Measurements from ENCODE around the gene AK3.

The AK3 gene

DNA sequence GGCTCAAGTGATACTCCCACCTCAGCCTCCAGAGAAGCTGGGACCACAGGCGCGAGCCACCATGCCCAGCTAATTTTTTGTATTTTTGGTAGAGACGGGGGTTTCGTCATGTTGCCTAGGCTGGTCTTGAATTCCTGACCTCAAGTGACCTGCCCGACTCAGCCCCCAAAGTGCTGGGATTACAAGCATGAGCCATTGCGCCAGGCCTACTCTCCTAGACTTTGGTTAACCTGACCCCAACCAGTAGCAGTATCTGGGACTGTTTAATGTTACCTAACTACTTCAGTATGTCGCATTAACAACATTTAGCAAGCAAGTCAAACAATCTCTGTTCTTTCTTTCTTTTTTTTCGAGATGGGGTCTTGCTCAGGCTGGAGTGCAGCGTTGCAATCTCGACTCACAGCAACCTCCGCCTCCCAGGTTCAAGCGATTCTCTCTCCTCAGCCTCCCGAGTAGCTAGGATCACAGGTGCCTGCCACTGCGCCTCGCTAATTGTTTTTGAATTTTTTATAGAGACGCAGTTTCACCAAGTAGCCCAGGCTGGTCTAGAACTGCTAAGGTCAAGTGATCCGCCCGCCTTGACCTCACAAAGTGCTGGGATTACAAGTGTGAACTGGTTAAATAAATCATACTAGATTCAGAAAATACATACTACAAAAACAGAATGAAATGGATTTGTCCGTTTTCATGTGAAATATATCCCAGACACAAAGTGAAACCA is 2.0 kb downstream of the AK3 start:
- Mint-ChIP-seq H3K36me3 (ENCODE audit: low read depth) (peaks cover 8% of the 10 kb centered on the region), H3K27ac (peak overlapping the region; percentile 6), H3K27me3 (ENCODE audit: low read depth) (no peaks in the 10 kb centered on the region), H3K4me1 (ENCODE audit: low read depth) (peaks cover 31% of the 10 kb centered on the region), H3K9me3 (no peaks in the 10 kb centered on the region), H3K4me3 (peak overlapping the region; percentile 91)

DNA sequence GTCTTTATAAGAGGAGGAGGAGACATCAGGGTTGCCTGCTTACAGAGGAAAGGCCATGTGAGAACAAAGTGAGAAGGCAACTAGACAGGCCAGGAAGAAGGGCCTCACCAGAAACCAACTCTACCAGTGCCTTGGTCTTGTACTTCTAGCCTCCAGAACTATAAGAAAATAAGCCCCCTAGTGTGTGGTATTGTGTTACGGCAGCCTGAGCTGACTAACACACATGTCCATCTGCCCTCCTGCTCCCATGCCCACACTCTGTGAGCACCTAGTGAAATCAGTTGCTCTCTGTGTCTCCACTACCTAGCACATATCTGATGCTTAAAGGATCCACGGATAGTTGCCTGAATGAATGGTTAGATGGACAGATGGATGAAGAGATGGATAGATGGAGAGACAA is 6.9 kb downstream of the AK3 start:
- H3K36me3 Mint-ChIP-seq (ENCODE audit: low read depth): peaks cover 12% of the 10 kb centered on the region
- peaks cover 23% of the 10 kb centered on the region for H3K4me1 Mint-ChIP-seq (ENCODE audit: low read depth)
- H3K4me3 Mint-ChIP-seq: no peak overlapping the region
- H3K9me3 Mint-ChIP-seq: no peaks in the 10 kb centered on the region
- no peak overlapping the region for H3K27ac Mint-ChIP-seq
- H3K27me3 Mint-ChIP-seq (ENCODE audit: low read depth): no peaks in the 10 kb centered on the region

DNA sequence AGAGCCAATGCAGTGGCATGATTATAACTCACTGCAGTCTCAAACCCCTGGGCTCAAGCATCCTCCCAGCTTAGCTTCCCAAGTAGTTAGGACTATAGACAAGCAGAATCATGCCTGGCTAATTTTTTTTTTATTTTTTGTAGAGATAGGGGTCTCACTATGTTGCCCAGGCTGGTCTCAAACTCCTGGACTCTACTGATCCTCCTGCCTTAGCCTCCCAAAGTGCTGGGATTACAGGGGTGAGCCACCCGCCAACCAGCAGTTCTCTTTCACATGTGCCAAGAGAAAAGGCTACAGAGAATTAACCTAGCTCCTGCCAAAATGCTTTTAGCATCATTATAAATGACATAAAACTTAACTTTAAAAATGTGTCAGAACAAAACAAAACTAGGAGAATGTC is 8.1 kb downstream of the AK3 start:
- H3K9me3 Mint-ChIP-seq: no peaks in the 10 kb centered on the region
- H3K27ac Mint-ChIP-seq: no peak overlapping the region
- peaks cover 12% of the 10 kb centered on the region for H3K36me3 Mint-ChIP-seq (ENCODE audit: low read depth)
- no peak overlapping the region for H3K4me3 Mint-ChIP-seq
- peaks cover 20% of the 10 kb centered on the region for H3K4me1 Mint-ChIP-seq (ENCODE audit: low read depth)
- no peaks in the 10 kb centered on the region for H3K27me3 Mint-ChIP-seq (ENCODE audit: low read depth)

DNA sequence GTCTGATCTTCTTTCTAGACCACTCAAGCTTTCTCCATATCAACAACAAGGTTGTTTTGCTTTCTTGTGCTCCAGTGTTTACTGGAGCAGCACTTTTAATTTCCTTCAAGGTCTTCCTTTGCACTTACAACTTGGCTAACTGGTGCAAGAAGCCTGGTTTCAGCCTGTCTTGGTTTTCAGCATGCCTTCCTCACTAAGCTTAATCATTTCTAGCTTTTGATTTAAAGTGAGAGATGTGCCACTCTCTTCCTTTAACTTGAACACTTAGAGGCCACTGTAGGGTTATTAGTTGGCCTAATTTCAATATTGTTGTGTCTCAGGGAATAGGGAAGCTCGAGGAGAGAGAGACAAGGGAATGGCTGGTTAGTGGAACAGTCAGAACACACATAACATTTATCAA is 13.4 kb downstream of the AK3 start:
- peaks cover 17% of the 10 kb centered on the region for H3K4me1 Mint-ChIP-seq (ENCODE audit: low read depth)
- peaks cover 23% of the 10 kb centered on the region for H3K36me3 Mint-ChIP-seq (ENCODE audit: low read depth)
- no peaks in the 10 kb centered on the region for H3K27me3 Mint-ChIP-seq (ENCODE audit: low read depth)
- H3K9me3 Mint-ChIP-seq: no peaks in the 10 kb centered on the region
- no peak overlapping the region for H3K4me3 Mint-ChIP-seq
- no peak overlapping the region for H3K27ac Mint-ChIP-seq

DNA sequence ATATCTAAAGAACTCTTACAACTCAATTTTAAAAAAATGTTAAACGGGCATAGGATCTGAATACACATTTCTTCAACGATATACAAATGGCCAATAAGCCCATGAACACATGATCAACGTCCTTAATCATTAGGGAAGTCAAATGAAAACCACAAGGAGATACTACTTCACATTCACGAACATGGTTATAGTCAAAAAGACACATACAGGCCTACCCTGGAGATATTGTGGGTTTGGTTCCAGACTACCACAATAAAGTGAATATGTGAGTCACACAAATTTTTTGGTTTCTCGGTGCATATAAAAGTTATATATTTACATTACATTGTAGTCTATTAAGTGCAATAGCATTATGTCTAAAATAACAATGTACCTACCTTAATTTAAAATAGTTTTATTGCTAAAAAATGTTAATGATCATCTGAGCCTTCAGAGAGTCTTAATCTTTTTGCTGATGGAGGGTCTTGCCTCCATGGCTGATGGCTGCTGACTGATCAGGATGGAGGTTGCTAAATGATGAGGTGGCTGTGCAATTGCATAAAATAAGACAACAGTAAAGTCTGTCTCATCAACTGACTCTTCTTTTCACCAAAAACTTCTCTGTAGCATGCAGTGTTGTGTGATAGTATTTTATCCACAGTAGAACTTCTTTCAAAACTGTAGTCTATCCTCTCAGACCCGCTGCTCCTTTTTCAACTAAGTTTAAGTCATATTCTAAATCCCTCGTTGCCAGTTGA is 15.1 kb downstream of the AK3 start:
- Mint-ChIP-seq H3K9me3 (no peaks in the 10 kb centered on the region), H3K4me1 (ENCODE audit: low read depth) (peaks cover 17% of the 10 kb centered on the region), H3K27ac (no peak overlapping the region), H3K4me3 (no peak overlapping the region), H3K27me3 (ENCODE audit: low read depth) (no peaks in the 10 kb centered on the region), H3K36me3 (ENCODE audit: low read depth) (peaks cover 23% of the 10 kb centered on the region)

DNA sequence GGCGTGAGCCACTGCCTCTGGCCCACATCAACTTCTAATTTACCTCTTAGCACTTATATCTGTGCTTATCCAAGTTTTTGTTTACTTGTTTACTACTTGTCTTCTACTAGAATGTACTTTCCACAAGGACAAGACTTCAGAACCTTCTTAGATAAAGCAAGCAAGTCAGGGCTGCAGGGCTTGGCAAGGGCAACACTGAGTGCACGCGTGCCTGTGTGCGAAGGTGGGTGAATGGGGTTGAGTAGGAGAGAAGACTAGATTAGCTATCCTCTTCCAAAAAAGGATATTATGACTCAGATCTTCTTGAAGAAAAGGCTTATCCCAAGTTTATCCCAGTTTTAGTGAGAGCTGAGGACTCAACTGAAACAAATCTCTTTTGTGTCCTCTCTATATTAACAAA is 19.3 kb downstream of the AK3 start:
- Mint-ChIP-seq H3K36me3 (ENCODE audit: low read depth) (peaks cover 31% of the 10 kb centered on the region), H3K27ac (no peak overlapping the region), H3K27me3 (ENCODE audit: low read depth) (no peaks in the 10 kb centered on the region), H3K4me1 (ENCODE audit: low read depth) (peaks cover 10% of the 10 kb centered on the region), H3K4me3 (no peak overlapping the region), H3K9me3 (no peaks in the 10 kb centered on the region)

DNA sequence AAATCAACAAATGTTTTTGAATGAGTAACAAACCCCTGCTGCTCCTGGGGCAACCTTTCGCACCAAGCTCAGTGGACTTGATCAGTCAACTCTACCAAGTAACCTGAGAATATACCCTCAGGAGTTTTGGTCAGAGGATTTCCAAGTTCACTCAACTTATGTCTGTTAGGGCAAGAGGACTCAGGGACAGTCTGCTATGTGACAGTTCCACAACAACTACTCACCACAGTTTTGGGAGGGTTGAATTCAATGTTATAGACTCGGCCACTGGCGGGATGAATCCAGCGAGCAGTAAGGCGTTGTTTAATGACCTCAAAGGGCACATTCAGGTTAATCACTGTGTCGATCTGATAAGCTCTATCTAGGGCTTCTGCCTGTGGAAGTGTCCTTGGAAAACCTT is 22.1 kb downstream of the AK3 start:
- H3K27ac Mint-ChIP-seq: peak overlapping the region; percentile 9
- no peaks in the 10 kb centered on the region for H3K27me3 Mint-ChIP-seq (ENCODE audit: low read depth)
- no peaks in the 10 kb centered on the region for H3K4me1 Mint-ChIP-seq (ENCODE audit: low read depth)
- no peaks in the 10 kb centered on the region for H3K9me3 Mint-ChIP-seq
- no peak overlapping the region for H3K4me3 Mint-ChIP-seq
- peaks cover 29% of the 10 kb centered on the region for H3K36me3 Mint-ChIP-seq (ENCODE audit: low read depth)

DNA sequence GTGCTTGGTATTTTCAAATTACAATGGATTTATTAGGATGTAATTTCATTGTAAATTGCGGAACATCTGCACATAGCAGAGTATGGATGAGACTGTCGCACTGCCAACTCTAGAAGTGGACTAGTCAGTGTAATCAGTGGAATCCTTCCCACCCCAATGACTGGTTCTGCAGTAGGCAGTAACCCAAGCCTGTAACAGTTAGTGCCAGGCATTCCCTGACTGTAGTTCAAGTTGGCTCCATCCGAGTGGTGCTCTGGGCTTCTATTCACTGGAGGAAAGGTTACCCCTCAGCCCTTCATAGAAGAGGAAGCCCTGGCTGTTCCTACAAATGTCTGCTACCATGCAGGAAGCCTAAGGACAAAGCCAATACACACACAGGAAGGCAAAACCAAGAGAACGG is 23.2 kb downstream of the AK3 start:
- Mint-ChIP-seq H3K4me1 (ENCODE audit: low read depth) (no peaks in the 10 kb centered on the region), H3K36me3 (ENCODE audit: low read depth) (peaks cover 32% of the 10 kb centered on the region), H3K9me3 (no peaks in the 10 kb centered on the region), H3K27ac (no peak overlapping the region), H3K27me3 (ENCODE audit: low read depth) (no peaks in the 10 kb centered on the region), H3K4me3 (no peak overlapping the region)

DNA sequence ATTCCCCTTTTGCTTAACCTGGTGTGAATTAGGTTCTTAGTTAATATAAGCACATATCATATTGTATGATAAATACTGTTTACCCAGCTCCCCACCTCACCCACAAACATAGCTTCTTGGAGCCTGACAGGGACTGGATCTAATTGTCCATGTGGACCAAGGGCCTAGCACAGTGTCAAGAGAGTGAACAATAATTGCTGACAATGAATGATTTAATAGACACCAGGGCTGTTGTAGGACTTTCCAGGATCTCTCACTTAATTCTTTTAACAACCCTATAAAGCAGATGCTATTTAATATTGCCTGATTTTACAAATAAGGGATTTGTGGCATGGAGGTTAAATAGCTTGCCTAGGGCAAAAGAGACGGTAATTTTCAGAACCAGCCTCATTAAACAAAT is 24.8 kb downstream of the AK3 start:
- H3K27ac Mint-ChIP-seq: no peak overlapping the region
- H3K27me3 Mint-ChIP-seq (ENCODE audit: low read depth): no peaks in the 10 kb centered on the region
- H3K9me3 Mint-ChIP-seq: no peaks in the 10 kb centered on the region
- no peaks in the 10 kb centered on the region for H3K4me1 Mint-ChIP-seq (ENCODE audit: low read depth)
- no peak overlapping the region for H3K4me3 Mint-ChIP-seq
- peaks cover 36% of the 10 kb centered on the region for H3K36me3 Mint-ChIP-seq (ENCODE audit: low read depth)

DNA sequence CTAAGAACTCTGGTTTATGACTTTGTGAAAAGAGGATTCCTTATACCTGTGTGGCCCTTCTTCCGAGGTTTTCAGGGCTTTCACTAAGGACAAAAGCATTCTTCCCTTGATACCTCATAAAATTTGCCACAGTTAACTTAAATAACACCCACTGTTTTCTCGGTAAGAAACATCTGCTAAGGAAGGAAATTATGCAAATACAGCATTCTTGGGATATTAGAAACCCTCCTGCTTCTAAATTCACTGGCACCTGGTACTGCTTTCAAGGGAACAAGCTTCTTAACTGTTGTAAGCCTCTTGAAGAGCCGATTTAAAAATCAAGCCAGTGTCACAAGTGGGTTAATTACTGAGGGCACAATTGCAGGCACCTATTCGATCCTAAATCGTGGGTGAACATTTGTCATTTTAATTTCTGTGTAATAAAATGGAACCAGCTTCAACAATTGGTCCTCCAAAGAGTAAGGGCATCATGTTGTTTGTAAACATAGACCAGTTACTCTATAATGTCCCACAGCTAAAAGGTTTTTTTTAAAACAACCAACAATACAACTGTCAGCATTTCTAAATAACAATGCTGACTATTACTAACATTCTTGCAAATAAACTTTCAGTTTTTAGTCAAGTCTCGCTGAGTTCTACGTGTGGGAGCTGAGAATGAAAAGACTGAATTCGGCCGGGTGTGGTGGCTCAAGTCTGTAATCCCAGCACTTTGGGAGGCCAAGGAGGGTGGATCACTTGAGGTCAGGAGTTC is 26.6 kb downstream of the AK3 start:
- Mint-ChIP-seq H3K9me3 (no peaks in the 10 kb centered on the region), H3K27me3 (ENCODE audit: low read depth) (no peaks in the 10 kb centered on the region), H3K36me3 (ENCODE audit: low read depth) (peaks cover 38% of the 10 kb centered on the region), H3K4me3 (no peak overlapping the region), H3K27ac (no peak overlapping the region), H3K4me1 (ENCODE audit: low read depth) (no peaks in the 10 kb centered on the region)

DNA sequence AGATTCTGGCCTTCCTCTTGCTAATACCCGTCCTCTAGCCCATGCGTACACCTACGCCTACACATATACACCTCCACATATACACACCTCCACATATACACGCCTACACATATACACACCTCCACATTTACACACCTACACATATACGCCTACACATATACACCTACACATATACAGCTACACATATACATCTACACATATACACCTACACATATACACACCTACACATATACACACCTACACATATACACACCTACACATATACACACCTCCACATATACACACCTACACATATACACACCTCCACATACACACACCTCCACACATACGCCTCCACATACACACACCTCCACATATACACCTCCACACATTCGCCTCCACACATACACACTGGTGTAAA is 27.2 kb downstream of the AK3 start:
- H3K9me3 Mint-ChIP-seq: no peaks in the 10 kb centered on the region
- no peak overlapping the region for H3K27ac Mint-ChIP-seq
- peaks cover 39% of the 10 kb centered on the region for H3K36me3 Mint-ChIP-seq (ENCODE audit: low read depth)
- H3K27me3 Mint-ChIP-seq (ENCODE audit: low read depth): no peaks in the 10 kb centered on the region
- H3K4me1 Mint-ChIP-seq (ENCODE audit: low read depth): no peaks in the 10 kb centered on the region
- no peak overlapping the region for H3K4me3 Mint-ChIP-seq

DNA sequence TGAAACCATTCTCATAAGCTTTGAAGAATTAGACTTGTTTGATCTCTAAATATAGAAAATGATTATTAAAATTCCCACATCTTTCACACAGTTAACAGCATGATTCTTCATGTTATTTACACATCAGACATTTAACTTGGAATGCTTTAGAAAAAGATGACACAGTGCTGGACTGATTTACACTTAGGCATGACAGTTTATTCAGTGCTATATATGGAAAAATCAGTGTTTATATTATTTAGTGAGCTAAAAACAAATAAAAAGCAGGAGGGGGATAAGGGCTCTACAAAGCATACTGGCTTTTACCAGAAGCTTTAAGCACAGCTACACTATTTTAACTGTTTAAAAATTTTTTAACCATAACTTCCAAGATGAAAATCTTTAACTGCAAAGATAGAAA is 31.6 kb downstream of the AK3 start:
- Mint-ChIP-seq H3K27ac (no peak overlapping the region), H3K27me3 (ENCODE audit: low read depth) (no peaks in the 10 kb centered on the region), H3K36me3 (ENCODE audit: low read depth) (peaks cover 41% of the 10 kb centered on the region), H3K4me3 (no peak overlapping the region), H3K4me1 (ENCODE audit: low read depth) (peaks cover 2% of the 10 kb centered on the region), H3K9me3 (no peaks in the 10 kb centered on the region)

DNA sequence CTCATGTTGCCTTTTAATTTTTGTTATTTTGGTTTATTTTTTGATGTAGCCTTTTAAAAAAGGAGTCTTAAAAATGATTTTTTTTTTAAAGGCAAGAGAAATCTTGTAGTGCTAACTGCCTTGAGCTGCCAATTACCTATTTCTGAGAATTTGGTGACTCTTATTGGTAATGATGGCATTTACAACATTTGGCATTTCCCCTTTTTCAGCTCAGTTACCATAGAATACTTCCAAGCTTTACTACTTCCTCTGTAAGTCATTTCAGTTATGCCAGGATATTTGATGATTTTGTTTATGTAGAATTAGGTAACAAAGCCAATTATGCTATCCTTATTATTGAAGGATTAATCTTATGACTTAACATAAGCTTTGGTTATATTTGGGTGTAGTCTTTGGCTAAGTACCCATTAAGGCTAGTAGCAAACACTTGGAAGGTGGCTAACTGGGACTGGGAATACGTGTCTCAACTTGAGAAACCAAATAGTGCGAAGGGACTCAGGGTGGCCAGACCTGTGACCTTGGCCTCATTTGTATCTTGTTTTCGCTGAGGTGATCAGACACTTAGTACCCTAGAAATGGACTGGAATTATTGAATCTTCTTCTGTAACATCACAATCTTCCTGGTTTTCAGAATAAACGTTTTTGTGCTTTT is 33.9 kb downstream of the AK3 start:
- Mint-ChIP-seq H3K36me3 (ENCODE audit: low read depth) (peaks cover 44% of the 10 kb centered on the region), H3K4me1 (ENCODE audit: low read depth) (peaks cover 2% of the 10 kb centered on the region), H3K27ac (no peak overlapping the region), H3K4me3 (no peak overlapping the region), H3K9me3 (no peaks in the 10 kb centered on the region), H3K27me3 (ENCODE audit: low read depth) (no peaks in the 10 kb centered on the region)

DNA sequence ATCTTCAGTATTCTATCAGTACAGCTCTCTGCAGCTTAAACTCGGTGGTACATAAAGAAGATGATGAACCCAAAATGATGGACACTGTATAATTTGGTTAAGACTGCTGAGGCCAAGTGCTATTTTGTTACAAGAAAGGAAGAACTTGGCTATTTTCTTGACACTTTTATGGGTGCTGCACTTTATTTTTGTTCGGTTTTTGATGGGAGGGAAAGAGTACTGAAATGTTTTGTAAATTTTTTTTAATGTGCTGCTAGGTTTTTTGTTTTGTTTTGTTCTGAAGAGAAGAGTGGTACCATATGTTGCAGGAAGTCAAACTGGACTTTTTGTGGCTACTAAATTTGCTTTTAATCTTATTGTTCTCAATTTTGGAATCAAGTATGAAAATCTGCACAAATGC is 35.0 kb downstream of the AK3 start:
- Mint-ChIP-seq H3K4me1 (ENCODE audit: low read depth) (peaks cover 2% of the 10 kb centered on the region), H3K36me3 (ENCODE audit: low read depth) (peaks cover 50% of the 10 kb centered on the region), H3K27ac (no peak overlapping the region), H3K4me3 (no peak overlapping the region), H3K9me3 (no peaks in the 10 kb centered on the region), H3K27me3 (ENCODE audit: low read depth) (no peaks in the 10 kb centered on the region)

Measured in T-helper 1 cell treated with Interleukin-12 subunit alpha and Interleukin-12 subunit beta and Interleukin-4 antibody, amounts not matched to agents 30 μg/mL and 1 μg/mL, for 36 hours (primary cell).